Measurements from ENCODE around the gene CLCNKB. TPM values are rescaled to one million over a fixed set of nuclear protein-coding genes. Genes with fewer than 3 reads are reported as not detected.

Gene CLCNKB
- total RNA-seq, 1 experiment from 2014 or later: not detected

DNA sequence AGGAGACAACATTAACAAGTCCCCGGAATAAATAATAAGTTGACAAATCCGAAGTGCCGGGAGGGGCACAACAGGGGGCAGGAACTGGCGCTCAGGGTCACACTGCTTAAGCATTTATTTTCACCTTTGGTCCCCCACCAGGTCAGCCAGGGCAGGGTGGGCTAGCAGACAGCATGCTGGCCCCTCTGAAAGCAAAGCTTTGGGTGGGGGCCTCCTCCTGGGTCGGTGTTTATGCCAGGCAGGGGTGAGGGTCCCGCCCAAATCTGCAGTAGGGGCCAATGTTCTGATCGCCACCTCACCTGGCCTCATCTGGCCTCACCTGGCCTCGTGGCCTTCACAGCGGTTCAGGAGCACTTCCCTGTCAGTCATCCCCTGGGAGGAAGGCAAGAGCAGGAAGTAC, 38.1 kb downstream of the CLCNKB start:
- Histone ChIP-seq H3K9me3 (ENCODE audit: low read length) (no peaks in the 10 kb centered on the region), H3K79me2 (ENCODE audit: low read length) (peaks cover 4% of the 10 kb centered on the region; the same call in 1 of the 2 replicates), H3K4me2 (ENCODE audit: low read length) (no peak overlapping the region), H3K9me2 (replicated peaks; ENCODE audit: low read length) (no peaks in the 10 kb centered on the region), H2AFZ (ENCODE audit: low read length) (peak overlapping the region; percentile 37; the same call in 1 of the 2 replicates), H3K9ac (ENCODE audit: low read length) (no peak overlapping the region), H3K4me1 (ENCODE audit: insufficient read depth, low read length) (peaks cover 19% of the 10 kb centered on the region), H3F3A (ENCODE audit: low read length, unreplicated experiment) (no peaks in the 10 kb centered on the region), H3K36me3 (ENCODE audit: low read depth, low read length) (no peaks in the 10 kb centered on the region), H3K27me3 (ENCODE audit: low read length) (no peaks in the 10 kb centered on the region), H3K4me3 (ENCODE audit: low read length) (no peak overlapping the region), H4K20me1 (ENCODE audit: low read length) (no peaks in the 10 kb centered on the region), H3K27ac (ENCODE audit: low read length) (no peak overlapping the region)
- CTCF ChIA-PET: interaction anchor here (1.0 to 1.3 kb wide), 2 partner anchors 40 to 107 kb away, joined by 3 to 11 read pairs; no protein-coding TSS in a partner anchor
- DNase-seq (no peak), ATAC-seq (no peak)
- no TSS peak for BruUV-seq (replicated peaks)
- TF ChIP-seq EZH2phosphoT487 (IDR thresholded peaks at IDR 0.05; ENCODE audit: borderline replicate concordance, low read length) (no peak), EZH2 (IDR thresholded peaks at IDR 0.05; ENCODE audit: low read length, unreplicated experiment) (no peak)
- TF ChIP-seq, protein P1, sequence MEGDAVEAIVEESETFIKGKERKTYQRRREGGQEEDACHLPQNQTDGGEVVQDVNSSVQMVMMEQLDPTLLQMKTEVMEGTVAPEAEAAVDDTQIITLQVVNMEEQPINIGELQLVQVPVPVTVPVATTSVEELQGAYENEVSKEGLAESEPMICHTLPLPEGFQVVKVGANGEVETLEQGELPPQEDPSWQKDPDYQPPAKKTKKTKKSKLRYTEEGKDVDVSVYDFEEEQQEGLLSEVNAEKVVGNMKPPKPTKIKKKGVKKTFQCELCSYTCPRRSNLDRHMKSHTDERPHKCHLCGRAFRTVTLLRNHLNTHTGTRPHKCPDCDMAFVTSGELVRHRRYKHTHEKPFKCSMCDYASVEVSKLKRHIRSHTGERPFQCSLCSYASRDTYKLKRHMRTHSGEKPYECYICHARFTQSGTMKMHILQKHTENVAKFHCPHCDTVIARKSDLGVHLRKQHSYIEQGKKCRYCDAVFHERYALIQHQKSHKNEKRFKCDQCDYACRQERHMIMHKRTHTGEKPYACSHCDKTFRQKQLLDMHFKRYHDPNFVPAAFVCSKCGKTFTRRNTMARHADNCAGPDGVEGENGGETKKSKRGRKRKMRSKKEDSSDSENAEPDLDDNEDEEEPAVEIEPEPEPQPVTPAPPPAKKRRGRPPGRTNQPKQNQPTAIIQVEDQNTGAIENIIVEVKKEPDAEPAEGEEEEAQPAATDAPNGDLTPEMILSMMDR (conservative IDR thresholded peaks at IDR 0.05; ENCODE audit: low read depth, low read length): no peak
- POLR2A ChIA-PET (ENCODE audit: unreplicated experiment): no interaction called here
- intact Hi-C loops (cut with micrococcal nuclease): loop anchor here (1.0 kb wide), 1 partner anchor 40 kb away; no protein-coding TSS in a partner anchor

DNA sequence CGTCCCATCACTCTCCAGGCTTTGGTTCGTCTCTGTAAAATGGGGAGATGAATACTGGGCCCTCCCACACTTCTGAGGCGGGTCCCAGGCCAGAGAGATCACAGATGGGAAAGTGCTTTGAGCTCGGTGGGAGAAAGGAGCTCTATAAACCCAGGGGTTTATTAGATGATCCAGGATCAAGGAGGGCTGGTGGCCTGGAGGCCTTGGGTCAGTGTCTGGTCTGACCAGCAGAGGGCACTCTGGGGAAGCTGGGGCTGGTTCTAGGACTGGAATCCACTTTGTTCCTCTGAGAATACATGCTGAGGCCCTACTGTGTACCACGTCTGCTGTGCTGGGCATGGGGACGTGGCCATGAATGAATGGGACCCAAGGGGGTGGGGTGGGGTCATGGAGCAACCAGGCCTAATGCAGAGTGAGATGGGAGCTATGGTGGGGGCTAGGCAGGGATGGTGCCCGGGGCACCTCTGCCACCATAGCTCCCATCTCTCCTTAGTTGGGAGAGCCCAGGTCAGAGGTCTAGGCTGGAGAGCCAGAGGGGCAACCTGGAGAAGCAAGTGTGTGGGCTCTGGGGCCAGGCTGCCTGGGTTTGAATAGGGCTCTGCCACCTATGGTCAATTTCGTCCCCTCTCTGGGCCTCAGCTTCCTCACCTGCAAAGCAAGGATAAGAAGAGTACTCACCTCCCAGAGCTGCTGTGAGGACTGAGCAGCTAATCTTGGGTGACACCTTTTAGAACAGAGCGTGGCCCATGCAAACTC, 38.9 kb downstream of the CLCNKB start:
- H3K27me3 ChIP-seq (ENCODE audit: low read length): no peaks in the 10 kb centered on the region
- no peak overlapping the region for H3K27ac ChIP-seq (ENCODE audit: low read length)
- H3K4me3 ChIP-seq (ENCODE audit: low read length): no peak overlapping the region
- H4K20me1 ChIP-seq (ENCODE audit: low read length): no peaks in the 10 kb centered on the region
- no peaks in the 10 kb centered on the region for H3K9me3 ChIP-seq (ENCODE audit: low read length)
- no peak overlapping the region for H3K4me2 ChIP-seq (ENCODE audit: low read length)
- H3K9me2 ChIP-seq (replicated peaks; ENCODE audit: low read length): no peaks in the 10 kb centered on the region
- peak; percentile 58 for ATAC-seq
- peak; percentile 86 for DNase-seq
- no peaks in the 10 kb centered on the region for H3F3A ChIP-seq (ENCODE audit: low read length, unreplicated experiment)
- peaks cover 11% of the 10 kb centered on the region for H3K4me1 ChIP-seq (ENCODE audit: insufficient read depth, low read length)
- no TSS peak for BruUV-seq (replicated peaks)
- TF ChIP-seq, protein P1 (conservative IDR thresholded peaks at IDR 0.05; ENCODE audit: low read depth, low read length): peak; percentile 91
- TF ChIP-seq EZH2phosphoT487 (IDR thresholded peaks at IDR 0.05; ENCODE audit: borderline replicate concordance, low read length): no peak
- peak overlapping the region; percentile 37; the same call in 1 of the 2 replicates for H2AFZ ChIP-seq (ENCODE audit: low read length)
- H3K79me2 ChIP-seq (ENCODE audit: low read length): peaks cover 4% of the 10 kb centered on the region; the same call in 1 of the 2 replicates
- no peak overlapping the region for H3K9ac ChIP-seq (ENCODE audit: low read length)
- no peaks in the 10 kb centered on the region for H3K36me3 ChIP-seq (ENCODE audit: low read depth, low read length)
- POLR2A ChIA-PET (ENCODE audit: unreplicated experiment): no interaction called here
- intact Hi-C loops (cut with micrococcal nuclease): loop anchor here (1.0 kb wide), 1 partner anchor 39 kb away; no protein-coding TSS in a partner anchor
- CTCF ChIA-PET: interaction anchor here (0.5 to 1.3 kb wide), 5 partner anchors 39 to 382 kb away, joined by 3 to 11 read pairs (median 3); no protein-coding TSS in a partner anchor

DNA sequence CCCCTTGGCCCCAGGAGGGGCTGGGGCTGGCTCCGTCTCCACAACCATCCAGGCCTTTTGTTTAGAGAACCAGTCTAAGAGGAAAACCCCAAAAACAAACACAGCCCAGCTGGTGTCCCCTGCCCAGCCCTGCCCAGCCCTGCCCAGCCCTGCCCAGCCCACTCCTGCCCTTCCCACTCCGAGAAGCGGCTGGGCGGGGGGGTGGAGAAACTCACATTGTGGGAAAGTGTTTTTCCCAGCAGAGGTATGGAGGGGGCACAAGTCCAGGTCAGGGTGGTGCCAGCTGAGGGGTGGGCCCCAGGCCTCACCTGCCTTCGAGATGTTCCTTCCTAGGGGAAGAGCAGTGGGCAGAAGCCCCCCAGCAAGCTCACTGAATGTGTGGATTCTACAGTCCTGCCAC, 39.9 kb downstream of the CLCNKB start:
- H3K9me3 ChIP-seq (ENCODE audit: low read length): no peaks in the 10 kb centered on the region
- H3K9ac ChIP-seq (ENCODE audit: low read length): no peak overlapping the region
- no peaks in the 10 kb centered on the region for H3F3A ChIP-seq (ENCODE audit: low read length, unreplicated experiment)
- H3K9me2 ChIP-seq (replicated peaks; ENCODE audit: low read length): no peaks in the 10 kb centered on the region
- no peaks in the 10 kb centered on the region for H3K36me3 ChIP-seq (ENCODE audit: low read depth, low read length)
- H3K4me3 ChIP-seq (ENCODE audit: low read length): no peak overlapping the region
- H3K4me1 ChIP-seq (ENCODE audit: insufficient read depth, low read length): peaks cover 15% of the 10 kb centered on the region
- no TSS peak for BruUV-seq (replicated peaks)
- no peak overlapping the region for H3K27ac ChIP-seq (ENCODE audit: low read length)
- H4K20me1 ChIP-seq (ENCODE audit: low read length): no peaks in the 10 kb centered on the region
- intact Hi-C loops (cut with micrococcal nuclease): no loop called here
- H2AFZ ChIP-seq (ENCODE audit: low read length): no peak overlapping the region
- CTCF ChIA-PET: interaction anchor here (1.1 kb wide), 1 partner anchor 34 kb away, joined by 6 read pairs; no protein-coding TSS in a partner anchor
- peaks cover 4% of the 10 kb centered on the region; the same call in 1 of the 2 replicates for H3K79me2 ChIP-seq (ENCODE audit: low read length)
- H3K27me3 ChIP-seq (ENCODE audit: low read length): no peaks in the 10 kb centered on the region
- no peak for DNase-seq
- ATAC-seq: no peak
- no peak overlapping the region for H3K4me2 ChIP-seq (ENCODE audit: low read length)
- TF ChIP-seq, protein P1 (conservative IDR thresholded peaks at IDR 0.05; ENCODE audit: low read depth, low read length): no peak
- TF ChIP-seq EZH2phosphoT487 (IDR thresholded peaks at IDR 0.05; ENCODE audit: borderline replicate concordance, low read length) (no peak), EZH2 (IDR thresholded peaks at IDR 0.05; ENCODE audit: low read length, unreplicated experiment) (no peak)
- POLR2A ChIA-PET (ENCODE audit: unreplicated experiment): no interaction called here
